K562 (cell line): ENCODE results near the gene ZNF646. TPM values are rescaled to one million over a fixed set of nuclear protein-coding genes. Genes with fewer than 3 reads are reported as not detected.

ENCODE experiments used
- ARID4B ChIP-seq: sonication (generic); formaldehyde crosslinking; IDR thresholded peaks from 2 replicates; pipeline ENCODE4 v1.8.0; 2022; ENCODE audit warnings: mild to moderate bottlenecking, missing genetic modification reagents
- CREB5 ChIP-seq: fragments of 250-450 bp; sonication (Bioruptor Pico); IDR thresholded peaks from 2 replicates; pipeline ENCODE4 v1.5.0; 2020; ENCODE audit warnings: mild to moderate bottlenecking
- CREBBP ChIP-seq: IDR thresholded peaks from one replicate; pipeline ENCODE4 v1.6.1; 2012; ENCODE audit warnings: low read depth, mild to moderate bottlenecking, control low read depth, inconsistent platforms, low read length
- EGR1 ChIP-seq: fragments of 450-650 bp; conservative IDR thresholded peaks from 2 replicates; pipeline ENCODE4 v1.6.1; 2017; ENCODE audit warnings: mild to moderate bottlenecking
- EHMT2 ChIP-seq: fragments of 450-650 bp; IDR thresholded peaks from 2 replicates; pipeline ENCODE4 v1.6.1; 2018; ENCODE audit warnings: antibody characterized with exemption
- FIP1L1 ChIP-seq: fragments of 200-400 bp; formaldehyde crosslinking; IDR thresholded peaks from 2 replicates; pipeline ENCODE4 v1.6.1; 2018; ENCODE audit warnings: mild to moderate bottlenecking, low read depth, low read length; ENCODE audit not compliant: poor library complexity, severe bottlenecking
- GATA2 ChIP-seq: sonication (generic); formaldehyde crosslinking; IDR thresholded peaks from 2 replicates; pipeline ENCODE4 v1.4.0; 2020; ENCODE audit warnings: mild to moderate bottlenecking, missing genetic modification reagents
- MTA1 ChIP-seq: fragments of 450-650 bp; IDR thresholded peaks from 2 replicates; pipeline ENCODE4 v1.6.1; 2017; ENCODE audit warnings: borderline replicate concordance
- NR2C1 ChIP-seq, 2 experiments: fragments of 450-650 bp; IDR thresholded peaks; 2 replicates each; pipeline ENCODE4 v1.6.1; 2017; ENCODE audit warnings: mild to moderate bottlenecking in 2 of 2, antibody characterized with exemption in 1 of 2, inconsistent platforms in 1 of 2, missing compliant biosample characterization in 1 of 2, missing genetic modification characterization in 1 of 2
- NR2C2 ChIP-seq, 2 experiments: fragments of 200-800 bp in 1 of 2; sonication (Bioruptor generic) in 1 of 2; sonication (generic) in 1 of 2; formaldehyde crosslinking in 1 of 2; IDR thresholded peaks; 2 replicates each; pipeline versions ENCODE4 v1.6.1 to v1.8.0; 2016 to 2022; ENCODE audit warnings: mild to moderate bottlenecking in 1 of 2, missing compliant biosample characterization in 1 of 2, missing genetic modification characterization in 1 of 2, missing genetic modification reagents in 1 of 2
- RBM25 ChIP-seq: fragments of 200-400 bp; formaldehyde crosslinking; IDR thresholded peaks from 2 replicates; pipeline ENCODE4 v1.6.1; 2018; ENCODE audit warnings: low read length, low read depth, moderate library complexity; ENCODE audit not compliant: severe bottlenecking
- RBM39 ChIP-seq: fragments of 200-400 bp; formaldehyde crosslinking; optimal IDR thresholded peaks from 2 replicates; pipeline ENCODE3; 2018; ENCODE audit warnings: low read depth, low read length
- SMARCA4 ChIP-seq: fragments of 450-650 bp; IDR thresholded peaks from 2 replicates; pipeline ENCODE4 v1.6.1; 2016
- U2AF2 ChIP-seq: fragments of 200-400 bp; formaldehyde crosslinking; optimal IDR thresholded peaks from 2 replicates; pipeline ENCODE3; 2017; ENCODE audit warnings: low read depth, mild to moderate bottlenecking, low read length
- ZFP91 ChIP-seq: sonication (generic); formaldehyde crosslinking; IDR thresholded peaks from 2 replicates; pipeline ENCODE4 v1.8.0; 2022; ENCODE audit warnings: mild to moderate bottlenecking, missing genetic modification reagents
- ZNF436 ChIP-seq: fragments of 250-450, 450-650 bp; sonication (Bioruptor Pico); formaldehyde crosslinking; IDR thresholded peaks from 2 replicates; pipeline ENCODE4 v1.7.0; 2020; ENCODE audit warnings: mild to moderate bottlenecking
- ZNF449 ChIP-seq: fragments of 250-450 bp; sonication (Bioruptor Pico); IDR thresholded peaks from 2 replicates; pipeline ENCODE4 v1.8.0; 2022; ENCODE audit warnings: moderate library complexity, mild to moderate bottlenecking, inconsistent platforms
- ZNF717 ChIP-seq: fragments of 250-450 bp; sonication (Bioruptor Pico); IDR thresholded peaks from 2 replicates; pipeline ENCODE4 v1.5.0; 2021
- ZNF79 ChIP-seq: fragments of 250-450 bp; sonication (Bioruptor Pico); IDR thresholded peaks from 2 replicates; pipeline ENCODE4 v1.4.0; 2020; ENCODE audit warnings: low read depth, mild to moderate bottlenecking, moderate library complexity
- polyA plus RNA-seq, 8 experiments: library from polyadenylated mRNA; depleted of rRNA in 4 of 8; stranded (reverse) in 5 of 8; unstranded in 3 of 8; fragments of >200 nt; fragmentation: Nextera tagmentation in 2 of 8; fragmentation: Illumina TruSeq in 1 of 8; extraction: Ambion mirVana in 2 of 8; extraction: Trizol in 1 of 8; gene quantifications; 2 replicates each; pipeline versions ENCODE4 v1.2.1 to v1.2.3, GENCODE V29; 2011 to 2014; ENCODE audit warnings: inconsistent platforms in 1 of 8, missing spikeins in 1 of 8
- total RNA-seq, 7 experiments: library from RNA; depleted of rRNA in 6 of 7; stranded (reverse); fragments of >200 nt in 6 of 7; fragmentation: Illumina TruSeq in 2 of 7; extraction: Trizol in 2 of 7; gene quantifications; 2 replicates each; pipeline versions ENCODE4 v1.2.1 to v1.2.3, GENCODE V29; 2011 to 2021; ENCODE audit warnings: low replicate concordance in 1 of 7

Gene ZNF646
- total and polyA plus RNA-seq, 9 of the 15 experiments (the other 6 are each of a cell fraction or from before 2014, with no cell fraction given) = 0.08 to 20.6 (median 8.0) TPM

- peak; percentile 95 for TF ChIP-seq MTA1
- TF ChIP-seq RBM25 = no peak
- TF ChIP-seq CREB5 (CRISPR knock-in tag) = no peak
- no peak for TF ChIP-seq ZNF436 (CRISPR knock-in tag)
- no peak for TF ChIP-seq ZFP91 (CRISPR knock-in tag)
- no peak for TF ChIP-seq ZNF717 (CRISPR knock-in tag)
- TF ChIP-seq ZNF79 = no peak
- TF ChIP-seq CREBBP = no peak
- peak; percentile 31 for TF ChIP-seq ARID4B (CRISPR knock-in tag)
- TF ChIP-seq U2AF2 = no peak
- peak; percentile 78 for TF ChIP-seq EGR1
- TF ChIP-seq NR2C1 (IDR thresholded peaks at IDR 0.05) = peak; percentile 90
- peak; percentile 93 for TF ChIP-seq NR2C1 (tag; IDR thresholded peaks at IDR 0.05)
- no peak for TF ChIP-seq SMARCA4
- TF ChIP-seq RBM39 = peak; percentile 28
- TF ChIP-seq NR2C2 (CRISPR knock-in tag; IDR thresholded peaks at IDR 0.05) = peak; percentile 82; the same call in 1 of the 2 replicates
- peak; percentile 97 for TF ChIP-seq NR2C2 (tag; IDR thresholded peaks at IDR 0.05)
- no peak for TF ChIP-seq FIP1L1
- no peak for TF ChIP-seq ZNF449 (CRISPR knock-in tag)
- TF ChIP-seq EHMT2 = no peak
- no peak for TF ChIP-seq GATA2 (CRISPR knock-in tag)
These were observed at the start of gene ZNF646, which contains the start of gene ZNF668 (continued) for GRCh38 chr16:31073970-31074813.
